Left lung (tissue), 10 donors: ENCODE measurements around the gene WHRN. TPM values are rescaled to one million over a fixed set of nuclear protein-coding genes. Genes with fewer than 3 reads are reported as not detected.

Experiments used
- ATAC-seq: fragments of 200-7000 bp; cut with Tn5 transposase; one replicate; pipeline ENCODE4 v1.9.1; 2020; ENCODE audit warnings: moderate library complexity
- DNase-seq, 4 donors: peaks; one replicate each; pipeline ENCODE4 v3.0.0-alpha.2; 2013 to 2020
- H3K27ac ChIP-seq, 2 donors: fragments of 200-600 bp; sonication (generic) in 1 of 2; one replicate each; pipeline versions ENCODE4 v1.5.0 to v1.8.0; 2020 to 2021
- H3K27me3 ChIP-seq, 2 donors: fragments of 200-600 bp; sonication (generic) in 1 of 2; one replicate each; pipeline versions ENCODE4 v1.5.0 to v1.8.0; 2020 to 2021
- H3K36me3 ChIP-seq, 2 donors: fragments of 200-600 bp; sonication (generic) in 1 of 2; one replicate each; pipeline versions ENCODE4 v1.5.0 to v1.8.0; 2020 to 2021
- H3K4me1 ChIP-seq, 2 donors: fragments of 200-600 bp; one replicate each; pipeline ENCODE4 v1.8.0; 2021
- H3K4me3 ChIP-seq, 2 donors: fragments of 200-600 bp; sonication (generic) in 1 of 2; one replicate each; pipeline versions ENCODE4 v1.5.0 to v1.8.0; 2020 to 2021; ENCODE audit warnings: mild to moderate bottlenecking in 1 of 2
- H3K9me3 ChIP-seq, 2 donors: fragments of 200-600 bp; sonication (generic) in 1 of 2; one replicate each; pipeline versions ENCODE4 v1.5.0 to v1.8.0; 2020 to 2021
- intact Hi-C, 2 donors: fragments of 100-400 bp; cut with DNase I; formaldehyde crosslinking; loops; one replicate each; pipeline versions ENCODE4 v1.11.2 to v1.14.2; 2022
- polyA plus RNA-seq, 6 donors: library from polyadenylated mRNA; unstranded; fragments of 120-200 nt; gene quantifications; one replicate each; pipeline ENCODE4 v1.2.1, GENCODE V29; 2013; ENCODE audit not compliant: insufficient read length in 6 of 6
- total RNA-seq, 2 donors: library from RNA; stranded (reverse); fragmentation: NEBNext Ultra II Directional; extraction: Animal tissue kit (Norgen Biotek cat#: 25700); gene quantifications; one replicate each; pipeline ENCODE4 v1.2.1, GENCODE V29; 2021
- TF ChIP-seq, protein P1 (sequence below), 2 donors: fragments of 200-600 bp; sonication (generic) in 1 of 2; IDR thresholded peaks; one replicate each; pipeline versions ENCODE4 v1.5.0 to v1.8.0; 2021; ENCODE audit warnings: antibody characterized with exemption in 2 of 2
- donor health status: DM: no; HTN: yes; CAD: no.
- donor health status: DM: no; HTN: no; CAD: no.

Gene WHRN
- total and polyA plus RNA-seq, 8 donors, result 5.1 to 17.3 (median 10.7) TPM

GRCh38 chr9:114522847-114523246, 17.6 kb upstream of the WHRN start:
- no peak overlapping the region for H3K27ac ChIP-seq
- no peaks in the 10 kb centered on the region for H3K9me3 ChIP-seq
- ATAC-seq (no peak), DNase-seq (no peak)
- TF ChIP-seq, protein P1, sequence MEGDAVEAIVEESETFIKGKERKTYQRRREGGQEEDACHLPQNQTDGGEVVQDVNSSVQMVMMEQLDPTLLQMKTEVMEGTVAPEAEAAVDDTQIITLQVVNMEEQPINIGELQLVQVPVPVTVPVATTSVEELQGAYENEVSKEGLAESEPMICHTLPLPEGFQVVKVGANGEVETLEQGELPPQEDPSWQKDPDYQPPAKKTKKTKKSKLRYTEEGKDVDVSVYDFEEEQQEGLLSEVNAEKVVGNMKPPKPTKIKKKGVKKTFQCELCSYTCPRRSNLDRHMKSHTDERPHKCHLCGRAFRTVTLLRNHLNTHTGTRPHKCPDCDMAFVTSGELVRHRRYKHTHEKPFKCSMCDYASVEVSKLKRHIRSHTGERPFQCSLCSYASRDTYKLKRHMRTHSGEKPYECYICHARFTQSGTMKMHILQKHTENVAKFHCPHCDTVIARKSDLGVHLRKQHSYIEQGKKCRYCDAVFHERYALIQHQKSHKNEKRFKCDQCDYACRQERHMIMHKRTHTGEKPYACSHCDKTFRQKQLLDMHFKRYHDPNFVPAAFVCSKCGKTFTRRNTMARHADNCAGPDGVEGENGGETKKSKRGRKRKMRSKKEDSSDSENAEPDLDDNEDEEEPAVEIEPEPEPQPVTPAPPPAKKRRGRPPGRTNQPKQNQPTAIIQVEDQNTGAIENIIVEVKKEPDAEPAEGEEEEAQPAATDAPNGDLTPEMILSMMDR (IDR thresholded peaks at IDR 0.05), result no peak
- H3K4me1 ChIP-seq, result no peaks in the 10 kb centered on the region
- H3K27me3 ChIP-seq, result peaks cover 0 to 26% of the 10 kb centered on the region in 2 donors
- H3K36me3 ChIP-seq, result no peaks in the 10 kb centered on the region
- intact Hi-C loops, result no loop called here
- no peak overlapping the region for H3K4me3 ChIP-seq

DNA sequence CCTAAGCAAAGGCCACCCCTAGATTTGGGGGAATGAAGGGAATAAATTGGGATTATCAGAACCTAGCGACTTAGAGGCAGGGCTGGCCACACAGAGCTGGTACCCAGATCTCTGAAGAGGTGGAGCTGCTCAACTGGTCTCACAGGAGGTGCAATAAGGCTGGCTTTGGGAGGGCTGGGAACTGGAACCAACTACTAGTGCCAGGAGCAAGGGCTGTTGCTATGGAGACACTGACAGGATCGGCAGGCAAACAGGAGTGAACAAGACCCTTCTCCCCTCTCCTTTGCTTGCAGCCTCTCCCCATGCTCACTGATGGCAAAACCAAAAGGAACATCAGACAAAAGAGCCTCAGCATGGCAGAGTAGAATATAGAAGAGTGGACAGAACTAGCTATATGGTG, 17.0 kb upstream of the WHRN start:
- Histone ChIP-seq H3K9me3 (no peaks in the 10 kb centered on the region), H3K4me3 (no peak overlapping the region), H3K36me3 (no peaks in the 10 kb centered on the region), H3K27me3 (peaks cover 0 to 26% of the 10 kb centered on the region in 2 donors), H3K4me1 (no peaks in the 10 kb centered on the region), H3K27ac (no peak overlapping the region)
- no peak for ATAC-seq
- intact Hi-C loops, result no loop called here
- DNase-seq, result no peak
- TF ChIP-seq, protein P1 (IDR thresholded peaks at IDR 0.05), result no peak

DNA sequence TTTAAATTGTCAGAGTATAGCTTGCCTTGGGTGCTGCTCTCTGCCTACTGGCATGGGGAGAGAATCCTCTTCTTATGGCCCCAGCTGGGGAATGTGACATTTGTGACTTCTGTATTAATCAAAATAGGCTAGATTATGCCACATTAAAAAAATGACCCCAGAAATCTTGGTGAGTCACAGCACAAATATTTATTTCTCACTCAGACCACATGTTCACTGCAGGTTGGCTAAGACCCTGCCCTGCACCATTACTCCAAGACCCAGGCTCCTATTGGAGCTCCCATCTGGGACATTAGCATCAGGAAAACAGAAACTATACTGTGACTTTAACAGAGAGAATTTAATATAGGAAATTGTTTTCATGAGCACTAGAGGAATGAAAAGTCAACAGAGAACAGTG, 16.6 kb upstream of the WHRN start:
- TF ChIP-seq, protein P1 (IDR thresholded peaks at IDR 0.05), result no peak
- Histone ChIP-seq H3K27me3 (peaks cover 0 to 26% of the 10 kb centered on the region in 2 donors), H3K4me3 (no peak overlapping the region), H3K4me1 (no peaks in the 10 kb centered on the region), H3K27ac (no peak overlapping the region), H3K9me3 (no peaks in the 10 kb centered on the region), H3K36me3 (no peaks in the 10 kb centered on the region)
- ATAC-seq (no peak), DNase-seq (no peak)
- intact Hi-C loops, result no loop called here

DNA sequence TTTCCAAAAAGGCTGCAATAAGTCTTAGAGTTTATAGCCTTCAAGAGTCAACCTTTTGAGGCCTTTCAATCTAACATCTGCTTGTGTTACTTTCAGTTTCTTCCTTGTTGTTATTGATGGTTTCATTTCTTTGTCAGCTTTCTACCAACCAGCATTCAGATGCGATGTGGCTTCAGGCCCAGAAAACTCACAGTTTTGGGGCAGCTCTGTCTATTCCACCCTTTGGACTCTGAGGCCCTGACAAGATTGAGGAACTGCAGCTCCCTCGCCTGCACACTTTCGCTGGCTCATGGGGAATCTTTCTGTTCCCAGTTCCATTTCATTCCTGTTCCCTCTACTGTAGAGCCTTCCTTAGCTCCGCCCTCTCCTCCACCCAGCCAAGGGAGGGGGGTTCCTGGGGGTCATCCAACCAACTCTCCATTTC, 13.3 kb upstream of the WHRN start:
- Histone ChIP-seq H3K27ac (no peak overlapping the region), H3K9me3 (no peaks in the 10 kb centered on the region), H3K4me3 (no peak overlapping the region), H3K4me1 (no peaks in the 10 kb centered on the region), H3K27me3 (peaks cover 0 to 18% of the 10 kb centered on the region in 2 donors), H3K36me3 (no peaks in the 10 kb centered on the region)
- TF ChIP-seq, protein P1 (IDR thresholded peaks at IDR 0.05), result no peak
- intact Hi-C loops, result no loop called here
- DNase-seq (peak in 1 of 4 donors; percentile 20), ATAC-seq (no peak)

DNA sequence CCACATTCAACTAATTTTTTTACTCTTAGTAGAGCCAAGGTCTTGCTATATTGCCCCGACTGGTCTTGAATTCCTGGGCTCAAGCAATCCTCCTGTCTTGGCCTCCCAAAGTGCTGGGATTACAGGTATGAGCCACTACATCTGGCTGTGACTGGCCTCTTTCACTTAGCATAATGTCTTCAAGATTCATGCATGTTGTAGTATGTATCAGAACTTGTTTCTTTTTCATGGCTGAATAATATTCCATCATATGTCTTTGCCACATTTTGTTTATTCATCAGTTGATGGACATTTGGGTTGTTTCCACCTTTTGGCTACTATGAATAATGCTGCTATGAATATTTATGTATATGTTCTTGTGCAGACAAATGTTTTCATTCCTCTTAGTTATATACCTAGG, 12.8 kb upstream of the WHRN start:
- Histone ChIP-seq H3K9me3 (no peaks in the 10 kb centered on the region), H3K36me3 (no peaks in the 10 kb centered on the region), H3K4me1 (no peaks in the 10 kb centered on the region), H3K27ac (no peak overlapping the region), H3K4me3 (no peak overlapping the region), H3K27me3 (peaks cover 0 to 14% of the 10 kb centered on the region in 2 donors)
- intact Hi-C loops, result no loop called here
- ATAC-seq, result no peak
- DNase-seq, result no peak
- TF ChIP-seq, protein P1 (IDR thresholded peaks at IDR 0.05), result no peak
